Parathyroid adenoma (tissue), 2 donors: ENCODE data around the gene MVB12B.

Source experiments
- H2AFZ ChIP-seq: fragments of 300-600 bp; sonication (generic); one replicate; pipeline ENCODE4 v1.7.0; 2017; ENCODE audit warnings: antibody characterized with exemption, mild to moderate bottlenecking
- H3K27ac ChIP-seq: fragments of 300-600 bp; sonication (generic); one replicate; pipeline ENCODE4 v1.7.0; 2017
- H3K27me3 ChIP-seq: fragments of 300-600 bp; sonication (generic); one replicate; pipeline ENCODE4 v1.7.0; 2017; ENCODE audit warnings: low read length; ENCODE audit not compliant: control insufficient read depth, insufficient read depth
- H3K36me3 ChIP-seq: fragments of 300-600 bp; sonication (generic); one replicate; pipeline ENCODE4 v1.7.0; 2017; ENCODE audit warnings: low read length; ENCODE audit not compliant: control insufficient read depth, insufficient read depth
- H3K4me1 ChIP-seq: fragments of 300-600 bp; sonication (generic); one replicate; pipeline ENCODE4 v1.7.0; 2017; ENCODE audit warnings: control low read depth
- H3K4me2 ChIP-seq: fragments of 300-600 bp; sonication (generic); one replicate; pipeline ENCODE4 v1.7.0; 2017; ENCODE audit warnings: low read length
- H3K4me3 ChIP-seq: fragments of 300-600 bp; sonication (generic); one replicate; pipeline ENCODE4 v1.7.0; 2017; ENCODE audit warnings: low read depth, low read length
- H3K79me2 ChIP-seq: fragments of 300-600 bp; sonication (generic); one replicate; pipeline ENCODE4 v1.7.0; 2017; ENCODE audit warnings: control low read depth
- H3K9ac ChIP-seq: fragments of 300-600 bp; sonication (generic); one replicate; pipeline ENCODE4 v1.7.0; 2017; ENCODE audit warnings: mild to moderate bottlenecking
- H3K9me3 ChIP-seq: fragments of 300-600 bp; sonication (generic); one replicate; pipeline ENCODE4 v1.7.0; 2017; ENCODE audit warnings: low read length; ENCODE audit not compliant: control insufficient read depth
- TF ChIP-seq, protein P1 (sequence below): fragments of 300-600 bp; sonication (generic); IDR thresholded peaks from one replicate; pipeline ENCODE4 v1.7.0; 2017; ENCODE audit warnings: antibody characterized with exemption, mild to moderate bottlenecking
- donor health status: primary hyperparathyroidism.

MVB12B gene

DNA sequence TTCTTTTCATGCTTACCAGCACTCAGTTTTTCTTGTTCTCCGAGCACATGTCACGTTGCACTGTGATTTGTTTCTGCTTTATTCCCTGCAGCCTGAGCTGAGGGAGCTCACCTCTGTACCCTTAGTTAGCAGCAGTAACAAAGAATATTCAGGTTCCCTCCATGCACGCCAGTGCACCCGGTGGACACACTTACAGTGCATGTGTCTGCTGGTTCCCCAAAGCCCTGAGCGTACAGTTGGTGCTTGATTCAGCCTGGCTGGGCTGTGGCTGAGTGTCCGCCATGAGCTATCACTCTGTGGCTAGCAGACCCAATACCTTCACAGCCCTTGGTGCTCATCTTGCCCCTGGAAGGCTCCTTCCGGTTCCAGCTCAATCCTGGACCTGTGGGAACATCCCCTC is 93.5 kb downstream of the MVB12B start:
- Histone ChIP-seq H3K4me2 (no peak overlapping the region), H3K36me3 (no peaks in the 10 kb centered on the region), H3K9me3 (no peaks in the 10 kb centered on the region), H2AFZ (no peak overlapping the region), H3K9ac (no peak overlapping the region), H3K79me2 (no peaks in the 10 kb centered on the region), H3K27ac (no peak overlapping the region), H3K27me3 (no peaks in the 10 kb centered on the region), H3K4me3 (no peak overlapping the region), H3K4me1 (no peaks in the 10 kb centered on the region)
- TF ChIP-seq, protein P1, sequence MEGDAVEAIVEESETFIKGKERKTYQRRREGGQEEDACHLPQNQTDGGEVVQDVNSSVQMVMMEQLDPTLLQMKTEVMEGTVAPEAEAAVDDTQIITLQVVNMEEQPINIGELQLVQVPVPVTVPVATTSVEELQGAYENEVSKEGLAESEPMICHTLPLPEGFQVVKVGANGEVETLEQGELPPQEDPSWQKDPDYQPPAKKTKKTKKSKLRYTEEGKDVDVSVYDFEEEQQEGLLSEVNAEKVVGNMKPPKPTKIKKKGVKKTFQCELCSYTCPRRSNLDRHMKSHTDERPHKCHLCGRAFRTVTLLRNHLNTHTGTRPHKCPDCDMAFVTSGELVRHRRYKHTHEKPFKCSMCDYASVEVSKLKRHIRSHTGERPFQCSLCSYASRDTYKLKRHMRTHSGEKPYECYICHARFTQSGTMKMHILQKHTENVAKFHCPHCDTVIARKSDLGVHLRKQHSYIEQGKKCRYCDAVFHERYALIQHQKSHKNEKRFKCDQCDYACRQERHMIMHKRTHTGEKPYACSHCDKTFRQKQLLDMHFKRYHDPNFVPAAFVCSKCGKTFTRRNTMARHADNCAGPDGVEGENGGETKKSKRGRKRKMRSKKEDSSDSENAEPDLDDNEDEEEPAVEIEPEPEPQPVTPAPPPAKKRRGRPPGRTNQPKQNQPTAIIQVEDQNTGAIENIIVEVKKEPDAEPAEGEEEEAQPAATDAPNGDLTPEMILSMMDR = no peak

DNA sequence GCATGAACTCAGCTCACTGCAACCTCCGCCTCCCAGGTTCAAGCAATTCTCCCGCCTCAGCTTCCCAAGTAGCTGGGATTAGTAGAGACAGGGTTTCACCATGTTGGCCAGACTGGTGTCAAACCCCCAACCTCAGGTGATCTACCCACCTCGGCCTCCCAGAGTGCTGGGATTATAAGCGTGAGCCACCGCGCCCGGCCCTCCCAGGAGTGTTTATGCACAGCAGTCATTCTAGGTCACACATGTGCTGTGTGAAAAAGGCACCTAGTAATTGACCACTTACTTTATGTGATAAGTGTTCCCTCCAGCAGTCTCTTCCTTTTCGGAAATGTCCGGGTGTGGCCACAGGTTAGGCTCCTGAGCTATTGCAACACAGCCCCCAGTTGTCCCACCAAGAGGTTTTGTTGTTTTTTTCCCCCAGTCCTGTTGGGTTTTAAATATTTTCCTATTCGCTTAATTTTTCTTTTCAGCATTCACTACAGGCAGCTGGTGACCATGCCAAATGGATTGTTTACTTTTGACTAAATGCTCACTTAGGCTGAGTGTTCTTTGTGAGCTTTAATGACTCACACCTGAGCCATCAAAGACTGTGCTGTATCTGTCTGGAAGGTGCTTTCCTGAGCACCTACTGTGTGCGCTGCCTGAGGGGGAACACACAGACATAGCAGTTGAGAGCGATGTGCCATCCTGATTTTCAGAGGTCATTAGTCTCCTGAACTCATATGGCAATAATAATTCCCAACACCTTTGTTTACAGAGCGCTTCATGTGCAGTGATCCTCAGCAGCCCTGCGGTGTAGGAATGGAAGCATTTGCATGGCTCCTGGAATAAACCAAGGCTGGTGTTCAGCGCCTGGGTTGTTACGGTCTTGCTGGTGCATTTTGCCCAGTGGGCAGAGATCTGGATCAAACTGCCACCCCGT is 94.3 kb downstream of the MVB12B start:
- no peak overlapping the region for H3K27ac ChIP-seq
- TF ChIP-seq, protein P1 = no peak
- H3K27me3 ChIP-seq = no peaks in the 10 kb centered on the region
- H3K79me2 ChIP-seq = no peaks in the 10 kb centered on the region
- no peaks in the 10 kb centered on the region for H3K36me3 ChIP-seq
- no peak overlapping the region for H2AFZ ChIP-seq
- no peak overlapping the region for H3K4me2 ChIP-seq
- H3K4me3 ChIP-seq = no peak overlapping the region
- H3K9ac ChIP-seq = no peak overlapping the region
- H3K9me3 ChIP-seq = no peaks in the 10 kb centered on the region
- no peaks in the 10 kb centered on the region for H3K4me1 ChIP-seq

DNA sequence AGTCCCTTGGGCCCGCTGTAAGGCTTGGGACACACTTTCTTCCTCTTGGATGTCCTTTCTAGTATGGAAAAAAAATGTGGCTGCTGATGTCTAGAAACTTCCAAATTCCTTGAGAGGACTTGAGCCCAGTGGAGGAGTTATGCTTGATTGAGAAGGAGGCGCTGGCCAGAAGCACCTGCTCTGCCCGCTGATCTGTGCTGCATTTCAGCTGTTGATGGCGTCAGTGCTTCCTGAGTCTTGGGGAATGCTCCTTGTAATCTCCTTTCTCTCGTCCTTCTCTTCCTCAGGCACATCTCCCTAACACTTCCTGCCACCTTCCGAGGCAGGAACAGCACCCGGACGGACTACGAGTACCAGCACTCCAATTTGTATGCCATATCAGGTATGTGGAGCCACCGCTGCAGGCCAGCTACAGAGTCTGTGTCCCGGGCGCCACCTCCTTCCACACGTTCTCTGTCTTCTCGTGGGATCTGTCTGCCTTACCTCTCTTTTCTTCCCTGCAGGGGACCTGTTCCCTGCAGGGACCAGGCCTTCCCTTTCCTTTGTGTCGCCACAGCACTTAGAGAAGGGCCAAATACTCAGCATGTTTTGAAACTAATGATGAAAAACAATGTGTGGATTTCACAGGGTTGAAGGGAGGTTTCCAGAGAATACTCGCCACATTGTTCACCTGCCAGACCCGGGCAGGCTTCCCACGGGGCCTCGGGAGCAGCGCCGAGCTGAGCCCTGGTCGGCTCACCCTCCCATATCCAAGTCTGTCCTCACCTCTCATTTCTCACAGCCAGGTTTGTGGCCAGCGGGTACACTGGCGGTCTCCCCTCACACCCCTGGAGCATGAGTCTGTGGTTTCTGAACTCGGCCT is 95.2 kb downstream of the MVB12B start:
- no peak overlapping the region for H3K4me2 ChIP-seq
- no peak overlapping the region for H3K4me3 ChIP-seq
- H3K9me3 ChIP-seq = no peaks in the 10 kb centered on the region
- TF ChIP-seq, protein P1 = no peak
- H2AFZ ChIP-seq = no peak overlapping the region
- H3K27ac ChIP-seq = no peak overlapping the region
- H3K36me3 ChIP-seq = no peaks in the 10 kb centered on the region
- H3K79me2 ChIP-seq = no peaks in the 10 kb centered on the region
- no peaks in the 10 kb centered on the region for H3K4me1 ChIP-seq
- no peaks in the 10 kb centered on the region for H3K27me3 ChIP-seq
- H3K9ac ChIP-seq = no peak overlapping the region

DNA sequence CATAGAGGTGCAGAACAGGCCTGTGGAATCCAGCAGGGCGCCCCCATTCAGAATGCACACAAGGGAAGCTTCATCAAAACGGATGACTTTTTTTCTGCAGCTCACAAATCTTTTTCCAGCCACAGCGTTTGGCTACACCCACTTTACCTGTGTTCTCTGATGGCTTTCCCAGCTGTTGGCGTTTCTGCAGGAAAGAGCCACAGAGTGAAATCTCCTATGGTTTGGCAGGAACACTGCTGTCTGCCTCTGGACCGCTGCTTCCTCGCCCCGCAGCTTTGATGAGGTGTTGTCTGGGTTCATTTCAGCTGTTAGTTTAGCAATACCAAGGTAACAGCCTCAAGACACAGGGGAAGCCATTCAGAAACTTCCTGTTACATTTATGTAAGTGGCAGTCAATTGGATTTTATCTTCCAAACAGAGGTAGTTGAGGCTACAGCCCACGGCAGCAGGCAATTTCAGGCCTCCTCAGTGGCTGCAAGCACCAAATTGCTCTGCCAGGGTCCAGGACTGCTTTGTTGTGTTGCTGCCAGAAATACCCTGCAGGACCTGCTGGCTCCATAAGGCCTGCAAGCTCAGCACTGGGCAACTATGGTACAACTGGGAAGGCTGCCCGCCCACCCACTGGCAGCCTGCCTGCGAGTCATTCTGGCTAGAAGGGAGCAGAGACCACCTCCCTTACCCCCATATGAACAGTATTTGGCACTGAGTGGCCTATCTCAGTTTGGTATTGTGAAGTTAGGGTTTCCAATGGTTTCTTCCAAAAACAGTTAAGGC is 96.7 kb downstream of the MVB12B start:
- no peaks in the 10 kb centered on the region for H3K9me3 ChIP-seq
- no peaks in the 10 kb centered on the region for H3K79me2 ChIP-seq
- no peak overlapping the region for H3K4me3 ChIP-seq
- TF ChIP-seq, protein P1 = no peak
- no peaks in the 10 kb centered on the region for H3K27me3 ChIP-seq
- no peaks in the 10 kb centered on the region for H3K4me1 ChIP-seq
- no peak overlapping the region for H3K4me2 ChIP-seq
- H3K9ac ChIP-seq = no peak overlapping the region
- H3K27ac ChIP-seq = no peak overlapping the region
- no peak overlapping the region for H2AFZ ChIP-seq
- H3K36me3 ChIP-seq = no peaks in the 10 kb centered on the region
